ENCODE measurements around the gene GSPT2.
"Not testable (repeated sequence)": the region's sequence is repeated elsewhere in the genome, so short reads cannot be mapped to it uniquely, and the experiment has no call there.

GSPT2 gene

GRCh38 chrX:51743179-51743957 lies at the start of gene GSPT2:
TSS of gene GSPT2 (plus strand) at chrX:51743442. CDS start at chrX:51743627, 185 bp downstream.
- peak; percentile 68 for DNase-seq

GRCh38 chrX:51694254-51694653 lies 49.0 kb upstream of the GSPT2 start:
- DNase-seq, result no peak

GRCh38 chrX:51697397-51697796 lies 45.8 kb upstream of the GSPT2 start:
- no peak for DNase-seq

- not testable (repeated sequence) for DNase-seq
Measured at GRCh38 chrX:51710277-51711164, 32.7 kb upstream of the GSPT2 start, which contains the start of gene CENPVL1. TSS of gene CENPVL1 (plus strand) at chrX:51710512. CDS start at chrX:51710512, 0 bp downstream.

GRCh38 chrX:51712943-51713647 lies 30.1 kb upstream of the GSPT2 start:
- DNase-seq, result not testable (repeated sequence)

GRCh38 chrX:51728202-51728601 lies 15.0 kb upstream of the GSPT2 start:
- DNase-seq, result no peak

- no peak for DNase-seq
Measured at GRCh38 chrX:51737091-51737490, 6.2 kb upstream of the GSPT2 start.

- no peak for DNase-seq
Measured at GRCh38 chrX:51742586-51742985, 656 bp upstream of the GSPT2 start.

- no peak for DNase-seq
Measured at GRCh38 chrX:51747671-51748070, 4.4 kb downstream of the GSPT2 start.

GRCh38 chrX:51759055-51759839 lies 16.0 kb downstream of the GSPT2 start:
- DNase-seq, result peak; percentile 1

- no peak for DNase-seq
Measured at GRCh38 chrX:51760657-51761056, 17.4 kb downstream of the GSPT2 start.

GRCh38 chrX:51766546-51766945 lies 23.3 kb downstream of the GSPT2 start:
- no peak for DNase-seq

GRCh38 chrX:51776851-51777250 lies 33.6 kb downstream of the GSPT2 start:
- DNase-seq, result no peak

GRCh38 chrX:51779306-51779705 lies 36.1 kb downstream of the GSPT2 start:
- no peak for DNase-seq

GRCh38 chrX:51795136-51795535 lies 51.9 kb downstream of the GSPT2 start:
- no peak for DNase-seq
